LNCAP (cell line): Measurements from ENCODE around the gene RTTN.

Experiments
- CTCF ChIP-seq: fragments of 450-650 bp; IDR thresholded peaks from 2 replicates; pipeline ENCODE4 v1.5.1; 2017; ENCODE audit warnings: mild to moderate bottlenecking

Gene RTTN

GRCh38 chr18:70221156-70221914, 15.8 kb upstream of the RTTN start:
- no peak for TF ChIP-seq CTCF

DNA sequence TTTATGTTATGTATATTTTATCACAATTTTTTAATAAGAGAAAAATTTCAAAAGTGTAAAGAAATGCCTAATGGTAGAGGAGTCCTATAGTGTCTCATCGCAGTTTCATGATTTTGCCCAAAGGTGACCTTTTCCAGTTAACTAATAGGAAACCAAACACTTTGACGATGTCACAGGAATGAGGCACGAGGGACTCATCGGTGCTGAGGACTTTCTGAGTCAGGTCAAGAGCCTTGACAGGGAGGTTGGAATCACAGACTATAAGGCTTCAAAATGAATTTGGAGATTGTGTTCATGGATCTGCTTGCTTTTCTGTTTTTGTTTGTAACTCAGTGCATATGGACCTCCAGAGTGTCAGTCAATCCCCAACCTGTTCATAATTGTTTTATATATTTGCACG, 15.1 kb upstream of the RTTN start:
- TF ChIP-seq CTCF = no peak

GRCh38 chr18:70219688-70220087, 14.2 kb upstream of the RTTN start:
- TF ChIP-seq CTCF = no peak

GRCh38 chr18:70216788-70217187, 11.3 kb upstream of the RTTN start:
- no peak for TF ChIP-seq CTCF

- no peak for TF ChIP-seq CTCF
Observed at GRCh38 chr18:70207181-70207580, 1.7 kb upstream of the RTTN start.

GRCh38 chr18:70200286-70200685, 5.2 kb downstream of the RTTN start:
- no peak for TF ChIP-seq CTCF

DNA sequence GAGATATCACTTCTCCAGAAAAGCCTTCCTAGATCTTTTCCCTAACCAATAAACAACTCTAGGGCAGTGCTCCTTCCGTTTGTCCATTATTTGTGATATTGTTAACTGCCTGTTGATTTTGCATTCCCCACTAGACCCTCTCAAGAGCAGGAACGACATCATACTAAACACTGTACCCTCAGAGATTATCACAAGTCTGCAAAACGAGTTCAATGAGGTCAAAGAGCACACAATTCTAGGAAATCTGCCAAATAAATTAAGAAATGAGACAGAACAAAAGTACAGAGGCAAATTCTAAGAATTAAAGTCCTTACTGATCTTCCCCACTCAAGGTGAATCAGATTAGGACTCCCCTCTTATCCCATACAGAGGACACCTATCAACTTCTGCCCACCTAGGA, 7.6 kb downstream of the RTTN start:
- TF ChIP-seq CTCF = no peak

DNA sequence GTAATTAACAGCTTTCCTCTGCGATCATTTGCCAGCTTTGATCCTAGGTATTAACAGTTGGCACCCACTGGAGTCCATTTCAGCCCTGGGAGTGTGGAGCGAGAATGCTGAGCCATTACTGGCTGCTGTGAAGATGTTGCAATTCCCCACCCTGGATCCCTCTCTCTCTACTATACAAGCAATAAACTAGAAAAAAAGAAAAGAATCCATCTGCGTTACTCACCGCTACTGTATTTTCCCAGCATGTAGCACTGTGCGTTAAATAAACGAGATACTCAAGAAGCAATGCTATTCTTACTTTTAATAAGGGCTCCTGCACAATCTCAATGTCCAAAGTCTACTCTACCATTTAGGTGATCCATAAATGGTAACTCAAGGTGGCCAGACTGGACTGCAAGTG, 8.5 kb downstream of the RTTN start:
- TF ChIP-seq CTCF = no peak
